T-helper 2 cell treated with Interferon-gamma antibody and Interleukin-4, amounts not matched to agents 100 ng/mL and 5 ng/mL, for 36 hours (primary cell): ENCODE measurements around the gene ARL6IP5. TPM values are rescaled to one million over a fixed set of nuclear protein-coding genes. Genes with fewer than 3 reads are reported as not detected.

ENCODE experiments used
- intact Hi-C: fragments of 100-400 bp; cut with micrococcal nuclease; formaldehyde crosslinking; loops from one replicate; pipeline ENCODE4 v1.15.1; 2023
- total RNA-seq: library from RNA; stranded (reverse); gene quantifications from 2 replicates; pipeline ENCODE4 v1.2.3, GENCODE V29; 2022

ARL6IP5 gene
- total RNA-seq, 1 donor from 2014 or later: 156 TPM

- intact Hi-C loops: no loop called here
Observed at GRCh38 chr3:69144631-69145245, 60.0 kb downstream of the ARL6IP5 start.

DNA sequence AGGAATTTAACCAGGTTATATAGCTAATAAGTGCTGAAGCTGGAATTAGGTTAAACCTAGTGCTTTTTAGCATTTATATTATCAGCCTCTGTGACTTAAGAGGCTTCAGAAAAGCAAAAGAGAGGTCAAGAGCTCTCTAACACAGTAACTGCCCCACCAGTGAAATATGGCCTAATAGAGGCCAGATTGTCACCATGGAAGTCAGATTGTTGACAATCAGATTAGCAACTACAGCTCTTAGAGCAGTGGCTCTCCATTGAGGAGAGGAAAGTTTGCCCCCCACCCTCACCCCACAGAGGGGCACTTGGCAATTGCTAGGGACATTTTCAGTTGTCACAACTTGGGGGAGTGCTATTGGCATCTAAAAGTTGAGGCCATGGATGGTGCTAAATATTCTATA is 61.0 kb downstream of the ARL6IP5 start:
- intact Hi-C loops: no loop called here

DNA sequence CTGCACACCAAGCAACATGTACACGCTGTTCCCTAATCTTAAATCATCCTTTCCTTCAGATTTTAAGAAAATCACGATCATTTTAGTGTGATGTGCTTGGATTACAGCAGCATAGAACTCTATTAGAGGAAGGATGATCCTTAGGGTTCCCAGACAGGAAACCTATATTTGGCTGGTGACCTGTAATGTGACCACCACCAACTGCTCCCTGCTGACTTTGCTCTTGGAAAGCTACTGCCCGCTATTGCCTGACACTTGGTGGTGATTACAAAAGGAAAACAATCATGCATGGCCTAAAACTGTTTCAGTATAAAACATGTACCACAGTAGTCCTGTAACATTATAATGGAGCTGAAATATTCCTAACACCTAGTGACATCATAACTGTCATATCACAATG is 64.8 kb downstream of the ARL6IP5 start:
- intact Hi-C loops: no loop called here

Other genes starting within 250 kb of the ARL6IP5 start
- not detected in 2 replicates for gene TAFA4, start 152.4 kb upstream of the ARL6IP5 start, total RNA-seq
- 14.2 and 15.0 TPM in 2 replicates for gene EOGT, start 71.3 kb upstream of the ARL6IP5 start, total RNA-seq
- gene TMF1, start 32.6 kb upstream of the ARL6IP5 start, total RNA-seq: 40.6 and 43.2 TPM in 2 replicates
- gene UBA3, start 4.6 kb upstream of the ARL6IP5 start, total RNA-seq: 114 TPM in 2 replicates
- gene LMOD3, start 37.7 kb downstream of the ARL6IP5 start, total RNA-seq: not detected in 2 replicates